Islet precursor cell (in vitro differentiated cells): ENCODE measurements around the gene LYPD1.

Experiments
- DNase-seq: peaks from one replicate; pipeline ENCODE4 v3.0.0-alpha.2; 2018

The LYPD1 gene

DNA sequence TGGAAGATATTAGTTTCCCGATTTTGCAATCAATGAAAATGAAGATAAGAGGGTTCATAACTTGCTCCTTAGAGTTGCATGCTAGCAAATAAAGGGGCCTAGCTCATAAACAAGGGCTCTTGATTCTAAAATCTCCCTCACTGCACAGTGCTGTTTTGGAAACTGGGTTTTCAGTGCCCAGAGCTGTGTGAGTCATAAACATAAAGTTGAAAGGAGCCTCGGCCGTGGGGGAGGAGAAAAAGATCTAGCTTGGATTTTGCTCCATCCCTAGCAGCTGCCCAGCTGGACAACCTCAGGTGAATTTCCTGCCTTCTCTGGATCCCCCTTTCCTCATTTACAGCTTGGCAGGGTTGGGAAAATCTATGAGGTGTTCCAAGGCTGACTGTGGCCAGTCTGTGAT lies 42.5 kb downstream of the LYPD1 start:
- DNase-seq = no peak

DNA sequence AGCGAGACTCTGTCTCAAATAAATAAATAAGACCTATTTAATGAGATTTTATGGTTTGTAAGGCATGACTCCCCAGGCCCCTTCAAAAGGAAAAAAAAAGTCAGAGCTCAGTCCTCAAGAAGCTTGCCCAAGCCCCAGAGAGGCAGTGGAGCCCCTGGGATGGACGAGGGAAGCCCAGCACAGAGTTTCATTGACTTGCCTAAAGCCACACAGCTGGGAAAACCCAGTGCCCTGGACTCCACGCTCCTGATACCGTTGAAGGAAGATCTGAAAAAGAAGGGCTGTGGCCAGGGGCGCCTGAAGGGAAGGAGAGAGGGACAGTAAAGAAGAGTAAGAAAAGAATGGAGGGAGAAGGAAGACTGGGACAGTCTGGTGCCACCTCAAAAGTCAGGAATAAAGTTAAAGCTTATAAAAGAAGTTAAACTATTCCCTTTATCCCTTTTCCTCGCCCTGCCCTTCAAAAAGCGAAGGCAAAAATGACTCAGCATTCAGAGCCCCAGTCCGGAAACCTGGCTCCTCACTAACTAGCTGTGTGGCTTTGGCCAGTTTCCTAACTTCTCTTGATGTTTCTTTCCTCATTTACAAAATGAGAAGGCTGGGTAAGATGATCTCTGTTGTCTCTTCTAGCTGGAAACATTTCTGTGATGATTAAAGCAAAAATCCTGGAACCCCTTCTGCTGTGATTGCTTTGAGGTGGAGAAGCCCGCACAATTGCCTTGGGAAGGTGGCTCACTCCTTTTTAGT lies 46.7 kb downstream of the LYPD1 start:
- DNase-seq = peak; percentile 37

DNA sequence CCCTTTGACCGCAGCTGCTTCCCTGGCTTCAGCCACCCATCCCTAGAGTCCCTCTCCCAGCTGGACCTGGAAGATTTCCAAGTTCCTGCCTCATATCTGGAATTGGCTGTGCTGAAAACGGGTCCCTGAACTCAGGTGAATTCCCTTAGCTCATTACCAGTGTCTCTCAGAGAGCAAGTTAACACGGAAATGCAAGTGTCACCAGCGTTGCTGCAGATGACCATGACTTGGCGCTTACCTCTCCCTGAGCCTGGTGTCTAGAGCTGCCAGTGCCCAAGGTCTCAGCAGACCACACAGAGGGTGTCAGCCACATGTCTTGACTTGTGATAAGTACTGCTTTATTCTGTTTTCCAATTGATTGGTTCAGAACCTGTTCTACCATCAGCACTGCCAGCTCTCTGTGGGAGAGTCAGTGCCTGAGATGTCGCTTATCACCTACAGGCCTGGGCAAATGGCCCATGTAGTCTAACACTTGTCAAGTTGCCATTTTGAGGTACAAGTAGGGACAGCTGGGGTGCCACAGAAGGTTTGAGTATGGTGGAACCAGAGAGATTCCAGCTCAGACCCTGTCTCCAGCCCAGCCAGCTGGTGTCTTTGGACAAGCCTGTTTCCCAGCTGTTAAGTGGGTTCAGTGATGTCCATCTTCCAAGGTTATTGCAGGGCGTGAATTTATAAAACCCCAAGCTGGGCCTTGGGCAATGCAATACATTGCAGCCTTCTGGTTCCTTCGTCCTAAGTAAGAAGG lies 48.7 kb downstream of the LYPD1 start:
- DNase-seq = peak; percentile 7

DNA sequence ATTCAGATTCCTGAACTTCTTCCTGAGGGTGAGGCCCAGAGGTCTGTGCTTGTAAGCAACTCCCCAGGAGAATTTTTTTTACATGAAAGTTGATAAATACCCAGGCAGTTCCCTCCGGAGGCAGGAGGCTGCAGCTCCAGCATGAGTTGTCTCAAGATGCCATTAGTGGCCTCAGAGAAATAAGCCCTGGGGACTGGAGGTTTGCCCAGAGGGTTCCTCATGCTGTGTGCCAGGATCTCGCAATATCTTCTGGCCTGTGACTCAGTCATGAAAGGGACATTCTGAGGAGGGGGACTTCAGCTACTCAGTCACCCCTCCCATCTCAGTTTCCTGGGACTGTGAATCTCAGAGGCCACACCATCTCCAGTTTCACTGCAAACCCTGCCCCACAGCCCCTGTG lies 49.9 kb downstream of the LYPD1 start:
- peak; percentile 55 for DNase-seq

DNA sequence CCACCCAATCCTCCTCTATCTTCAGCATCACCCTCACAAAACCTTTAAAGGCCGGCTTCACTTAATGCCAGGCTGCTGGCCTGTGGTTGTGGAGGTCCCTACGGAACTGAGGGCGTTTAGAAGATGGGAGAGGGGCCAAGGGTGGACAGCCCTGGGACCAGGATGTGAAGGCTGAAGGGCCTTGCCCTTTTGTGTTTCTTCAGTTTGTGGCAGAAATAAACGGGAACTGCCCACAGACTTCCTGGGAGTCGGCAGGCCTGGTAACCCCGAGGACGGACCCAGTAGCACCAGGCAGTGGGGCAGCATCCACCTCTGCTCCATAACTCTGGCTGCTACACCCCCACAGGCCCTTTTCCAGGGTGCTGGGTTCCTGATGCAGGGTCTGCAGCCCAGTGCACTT lies 51.3 kb downstream of the LYPD1 start:
- peak; percentile 29 for DNase-seq

DNA sequence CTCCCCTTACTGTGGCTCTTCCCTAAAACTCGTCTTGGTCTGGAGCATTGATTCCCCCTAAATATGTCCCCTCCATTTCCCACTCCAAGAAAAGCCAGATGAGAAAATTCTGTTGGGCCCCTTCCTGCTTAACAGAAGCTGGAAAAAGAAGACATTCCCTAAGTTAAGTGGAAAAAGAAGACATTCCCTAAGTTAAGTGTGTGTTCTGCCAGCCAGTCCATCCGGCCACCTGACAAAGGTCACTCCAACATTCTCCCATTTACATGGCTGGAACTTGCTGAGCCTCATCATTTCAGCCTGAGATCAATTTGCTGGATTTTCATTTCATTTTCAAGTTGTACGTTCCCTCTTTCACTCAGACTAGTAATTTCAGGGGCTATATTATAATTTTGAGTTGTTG lies 52.0 kb downstream of the LYPD1 start:
- peak; percentile 37 for DNase-seq

DNA sequence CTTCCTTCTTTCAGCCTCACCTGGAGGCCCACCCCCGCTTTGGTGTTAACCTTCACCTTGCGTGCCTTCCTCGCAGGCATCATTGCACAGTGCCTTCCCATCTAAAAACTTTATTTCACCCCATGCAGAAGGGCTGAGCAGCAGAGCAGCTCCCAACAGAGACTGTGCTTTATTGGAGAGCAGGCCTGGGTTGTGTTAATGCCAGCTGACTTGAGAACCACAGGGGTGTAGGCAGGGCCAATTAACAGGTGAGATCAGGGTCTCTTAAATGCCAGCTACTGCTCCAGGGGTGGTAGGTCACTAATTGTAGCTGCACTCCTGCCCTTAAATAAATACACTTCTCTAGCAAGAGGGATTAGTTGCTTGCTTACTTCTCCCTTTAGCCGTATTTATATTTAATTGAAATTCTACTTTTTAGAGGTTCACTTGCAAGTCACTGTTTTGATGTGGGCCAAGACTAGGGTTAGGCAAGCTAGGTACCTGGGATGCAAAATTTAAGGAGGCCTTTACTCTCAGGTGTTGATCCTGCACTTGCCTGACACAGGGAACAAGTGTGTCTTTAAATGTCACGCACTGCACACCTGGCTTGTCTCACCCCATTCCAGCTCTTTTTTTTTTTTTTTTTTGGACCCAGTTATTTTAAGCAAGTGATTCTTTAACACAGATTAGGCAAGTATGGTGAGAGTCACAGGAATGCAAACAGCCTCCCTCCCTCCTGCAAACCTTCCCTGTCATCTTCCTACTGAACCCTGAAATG lies 54.5 kb downstream of the LYPD1 start:
- DNase-seq = peak; percentile 12

DNA sequence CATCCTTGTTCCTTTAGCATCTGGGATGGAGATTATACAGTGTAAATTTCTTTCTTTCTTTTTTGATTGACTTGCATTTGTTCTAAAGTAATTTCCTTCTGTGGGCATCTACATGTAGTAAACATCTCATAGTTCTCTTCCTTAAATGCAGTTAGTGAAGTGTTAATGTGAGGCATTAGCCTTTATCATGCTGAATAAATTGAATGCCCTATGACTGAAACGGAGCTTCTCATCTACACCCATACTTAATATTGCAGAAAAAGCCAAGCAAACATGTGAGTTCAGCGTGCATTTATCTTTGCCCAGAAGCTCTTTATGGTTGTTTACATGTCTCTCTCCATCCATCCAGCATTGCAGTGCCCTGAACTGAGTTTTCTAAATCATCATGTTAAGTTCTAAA lies 58.3 kb downstream of the LYPD1 start:
- DNase-seq = no peak

DNA sequence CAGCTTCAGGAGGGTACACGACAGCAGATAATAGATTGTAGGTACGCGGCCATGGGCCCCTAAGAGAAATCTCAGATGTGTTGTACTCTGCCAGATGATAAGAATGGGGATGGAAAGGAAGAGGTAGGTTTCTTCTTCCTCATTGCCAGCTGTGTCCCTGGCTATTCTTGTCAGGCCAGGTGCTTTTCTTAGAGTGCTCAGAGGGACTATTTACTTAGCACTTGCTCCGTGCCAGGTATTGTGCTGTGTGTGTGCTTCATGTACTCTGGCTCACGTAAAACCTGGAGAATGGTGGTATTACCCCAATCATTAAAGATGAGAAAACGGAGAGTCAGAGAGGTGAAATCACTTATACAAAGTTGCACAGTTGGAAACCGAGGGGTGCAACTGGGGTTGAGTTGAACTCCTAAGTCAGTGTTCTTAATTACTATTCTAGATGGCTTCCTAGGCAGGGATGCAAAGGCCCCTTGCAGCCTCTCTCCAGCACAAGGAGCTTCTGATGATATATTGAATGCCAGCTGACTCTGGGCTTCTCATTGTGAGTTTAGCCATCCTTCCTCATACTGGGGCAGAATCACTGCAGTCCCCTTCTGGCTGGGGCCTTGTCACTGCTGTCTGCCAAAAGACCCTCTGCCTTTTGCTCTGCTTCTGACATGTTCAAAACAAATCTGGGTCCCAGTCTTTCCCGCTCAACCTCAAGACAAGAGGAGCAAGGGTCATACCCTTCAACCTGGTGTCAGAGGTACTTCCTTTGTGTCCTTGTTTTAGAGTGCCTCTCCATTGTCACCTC lies 60.7 kb downstream of the LYPD1 start:
- peak; percentile 22 for DNase-seq

DNA sequence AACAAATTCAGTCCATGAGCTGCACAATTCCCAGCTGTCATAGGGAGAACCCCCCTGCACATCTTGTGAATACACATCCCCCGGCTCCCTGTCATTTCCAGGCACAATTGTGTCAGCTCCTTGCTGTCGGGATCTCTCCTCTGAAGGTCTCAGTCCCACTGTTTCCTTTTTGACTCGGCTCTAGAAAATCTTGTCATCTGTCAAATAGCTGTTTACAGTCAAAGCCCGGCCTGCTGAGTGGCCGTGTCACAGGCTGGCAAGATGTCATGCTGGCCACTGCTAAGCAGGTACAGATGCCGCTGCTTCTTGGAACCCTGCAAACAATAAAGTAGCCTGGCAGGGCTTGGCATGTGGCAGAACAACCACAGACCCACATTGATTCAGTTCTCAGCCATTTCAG lies 61.7 kb downstream of the LYPD1 start:
- peak; percentile 38 for DNase-seq

DNA sequence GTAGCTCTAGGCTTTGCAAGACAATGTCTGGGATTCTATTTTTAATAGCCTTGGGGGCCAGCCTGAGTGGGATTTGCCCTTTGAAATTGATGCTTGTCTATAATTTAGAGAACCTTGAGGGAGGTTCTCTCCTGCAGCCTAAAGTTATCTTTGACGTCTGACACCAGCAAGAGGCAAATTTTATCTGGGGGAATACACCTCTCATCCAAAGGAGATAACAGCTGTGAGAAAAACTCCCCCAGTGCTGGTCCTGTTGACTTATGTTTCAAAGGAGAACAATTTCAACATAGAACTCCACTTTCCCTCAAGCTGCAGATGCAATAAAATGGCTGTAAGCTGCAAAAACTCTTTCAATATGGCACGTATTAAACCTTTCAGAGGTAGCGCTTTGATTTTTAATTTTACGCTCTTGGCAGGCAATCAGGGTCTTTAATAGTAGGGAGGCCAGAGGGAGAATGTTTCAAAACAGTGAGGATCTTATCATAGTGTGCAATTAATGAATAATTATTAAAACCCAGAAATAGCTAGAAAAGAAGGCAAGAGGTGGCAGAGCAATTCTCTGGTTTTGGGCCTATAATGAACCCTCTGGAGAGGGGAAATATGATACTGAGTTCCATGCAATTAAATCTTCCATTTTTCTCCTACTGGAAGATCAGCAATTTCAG lies 62.4 kb downstream of the LYPD1 start:
- DNase-seq = peak; percentile 6

DNA sequence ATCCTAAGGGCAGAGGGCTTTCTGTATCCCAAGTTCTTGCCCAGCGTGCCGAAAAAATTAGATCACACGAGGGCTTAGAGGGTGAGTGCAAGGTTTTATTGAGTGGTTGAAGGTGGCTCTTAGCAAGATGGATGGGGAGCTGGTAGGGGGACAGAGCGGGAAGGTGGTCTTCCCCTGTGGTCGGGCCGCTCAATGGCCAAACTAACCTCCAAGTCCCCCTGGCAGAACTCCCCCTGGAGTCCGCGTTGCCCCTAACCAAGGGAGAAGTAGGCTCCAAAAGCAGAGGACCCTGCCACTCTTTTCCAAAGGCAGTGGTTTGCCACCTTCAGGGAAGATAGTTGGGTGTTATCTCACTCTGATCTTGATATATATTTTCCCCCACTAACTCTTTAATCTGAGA lies 63.4 kb downstream of the LYPD1 start:
- DNase-seq = peak; percentile 41

DNA sequence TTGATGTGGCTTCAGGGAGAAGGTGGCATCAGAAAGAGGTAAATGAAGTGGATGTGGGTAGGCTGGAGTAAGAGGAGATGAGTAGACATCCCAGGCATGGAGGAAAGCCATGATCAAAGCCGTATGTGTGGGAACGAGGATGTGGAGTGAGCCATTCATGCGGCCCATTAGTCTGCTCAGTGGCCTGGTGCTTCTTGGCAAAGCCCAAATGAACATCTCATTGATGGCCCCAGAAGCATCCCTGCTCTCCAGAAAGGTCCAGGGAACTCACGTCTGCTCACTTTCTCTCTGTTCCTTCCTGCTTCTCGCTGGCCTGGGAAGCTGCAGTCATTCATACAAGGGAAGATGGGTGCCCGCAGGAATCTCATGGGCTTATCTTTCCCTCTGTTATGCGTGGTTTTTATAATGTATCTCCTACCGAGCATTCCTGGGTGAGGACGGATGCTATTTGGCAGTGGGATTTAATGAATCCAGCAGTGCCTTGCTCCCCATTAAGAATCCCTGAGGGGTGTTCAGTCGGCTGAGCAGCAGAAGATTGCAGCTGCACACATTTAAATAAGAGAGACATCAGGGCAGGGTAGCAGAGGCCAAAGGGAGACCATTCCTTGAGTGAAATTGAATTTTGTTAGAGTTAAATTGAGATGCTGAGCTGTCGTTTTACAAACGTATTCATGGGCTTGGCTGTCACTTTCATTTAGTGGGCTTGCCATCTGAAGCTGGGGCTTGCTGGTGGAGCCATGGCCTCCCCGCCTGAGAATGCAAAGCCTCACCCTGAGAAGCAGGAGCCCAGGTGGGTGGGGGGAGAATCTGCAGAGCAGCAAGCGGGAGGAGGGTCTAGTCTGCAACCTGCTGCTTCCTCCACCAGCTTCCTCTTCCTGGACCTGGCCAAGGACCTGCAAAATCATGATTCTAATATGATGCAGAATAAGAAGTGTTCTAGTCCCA lies 64.5 kb downstream of the LYPD1 start:
- DNase-seq = peak; percentile 29

DNA sequence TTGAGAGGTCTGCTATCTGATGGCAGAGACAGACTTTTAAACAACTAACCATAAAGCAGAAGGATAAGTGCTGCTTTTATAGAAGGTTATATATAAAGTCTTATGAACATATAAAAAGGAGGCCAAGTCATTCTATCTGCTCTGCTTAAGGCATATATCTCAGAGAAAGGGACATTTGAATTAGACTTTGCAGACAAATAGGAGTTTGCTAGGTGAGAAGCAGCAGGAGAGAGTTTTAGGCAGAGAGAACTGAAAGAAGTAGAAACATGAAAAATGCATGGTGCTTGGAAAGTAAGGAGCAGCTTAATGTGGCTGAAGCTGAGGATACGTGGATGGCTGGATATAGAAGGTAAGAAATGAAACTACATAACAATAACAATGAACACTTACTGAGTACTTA lies 65.4 kb downstream of the LYPD1 start:
- DNase-seq = peak; percentile 9

DNA sequence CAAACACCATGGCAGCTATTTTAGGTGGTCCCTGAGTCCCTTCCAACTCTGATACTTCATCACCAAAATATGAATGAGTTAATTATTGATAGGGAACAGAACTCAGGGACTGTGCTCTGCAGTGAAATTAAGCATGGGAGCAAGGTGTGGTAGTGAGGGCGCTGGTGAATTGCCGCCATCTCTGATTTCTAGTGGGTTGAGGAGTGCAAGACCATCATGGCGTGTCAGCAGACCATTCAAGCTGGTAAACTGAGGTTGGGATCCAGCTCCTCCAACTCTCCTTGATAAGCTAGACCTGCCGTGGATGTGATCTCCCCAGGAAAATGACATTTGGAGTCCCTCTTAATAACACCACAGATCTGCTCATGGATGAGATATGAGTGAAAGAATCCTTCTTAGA lies 70.4 kb downstream of the LYPD1 start:
- no peak for DNase-seq

DNA sequence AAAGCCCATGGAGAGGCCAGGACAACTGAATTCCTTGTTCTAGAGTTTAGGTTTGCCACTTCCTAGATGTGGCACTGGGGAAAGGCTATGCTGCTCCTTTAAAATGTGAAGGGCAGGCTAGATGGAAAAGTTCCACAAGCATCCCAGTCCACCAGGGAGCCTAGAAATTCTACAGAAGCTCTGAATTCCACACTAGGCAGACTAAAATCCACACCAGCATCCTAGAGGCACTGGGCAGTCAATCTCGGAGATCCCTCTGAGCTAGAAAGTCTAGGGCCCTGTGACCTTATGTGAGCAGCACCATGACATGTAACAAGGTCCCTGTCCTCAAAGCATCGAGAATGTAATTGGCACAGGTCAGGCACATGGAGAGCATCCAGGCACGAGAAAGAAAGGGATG lies 71.5 kb downstream of the LYPD1 start:
- DNase-seq = no peak

DNA sequence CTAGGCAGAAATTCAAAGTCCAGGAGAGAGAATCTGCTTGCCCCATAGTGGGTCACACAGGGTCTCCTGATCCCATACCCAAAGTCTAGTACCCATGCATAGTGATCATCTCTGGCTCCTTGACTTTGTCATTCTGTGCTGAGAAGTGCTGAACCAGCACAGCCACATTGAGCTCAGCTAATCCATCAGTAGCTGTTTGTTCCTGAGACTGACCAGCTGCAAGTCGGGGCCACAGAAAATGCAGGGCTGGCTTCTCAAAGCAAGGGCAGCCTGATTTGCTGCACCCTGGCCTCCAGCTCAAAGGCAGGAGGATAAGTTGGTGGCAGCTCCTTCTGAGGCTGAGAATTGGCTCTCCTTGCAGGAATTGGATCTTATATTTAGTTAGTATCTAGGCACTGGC lies 72.2 kb downstream of the LYPD1 start:
- no peak for DNase-seq

DNA sequence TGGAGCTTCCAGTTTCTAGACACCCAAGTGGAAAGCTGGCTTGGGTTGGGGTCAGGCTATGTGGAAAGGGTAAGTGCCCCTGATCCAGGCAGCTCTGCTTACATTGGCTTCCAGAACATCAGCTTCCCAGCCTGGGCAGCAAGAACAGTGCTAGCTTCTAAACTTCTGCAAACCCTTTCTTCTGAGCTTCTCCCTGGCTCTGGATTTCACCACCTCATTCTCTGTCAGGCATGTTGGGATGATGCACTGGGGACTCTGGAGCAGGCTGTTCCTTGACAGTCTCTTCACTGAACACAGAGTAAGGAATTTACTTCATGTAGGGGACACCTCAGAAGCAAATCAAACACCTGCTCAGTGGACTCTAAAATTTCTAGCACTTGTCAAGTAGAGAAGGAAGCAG lies 72.8 kb downstream of the LYPD1 start:
- DNase-seq = no peak

DNA sequence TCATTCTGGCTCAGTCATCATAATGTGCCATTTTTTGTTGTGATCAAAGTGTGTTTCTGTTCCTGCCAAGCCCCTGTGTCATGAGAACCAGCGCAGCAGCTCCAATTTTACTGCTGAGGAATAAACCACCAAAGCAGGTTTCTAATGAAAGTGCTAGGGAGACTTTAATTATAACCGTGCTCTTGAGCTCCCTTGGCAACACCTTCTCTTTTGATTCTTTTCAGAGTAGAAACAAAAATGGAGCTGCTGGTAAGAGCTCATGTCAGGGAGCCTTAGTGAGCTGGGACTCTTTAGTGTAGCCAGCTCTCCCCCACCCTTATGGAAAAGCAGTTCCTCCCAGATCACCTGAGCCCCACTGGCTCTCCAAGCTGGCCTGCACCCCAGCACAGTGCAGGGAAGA lies 74.3 kb downstream of the LYPD1 start:
- no peak for DNase-seq

DNA sequence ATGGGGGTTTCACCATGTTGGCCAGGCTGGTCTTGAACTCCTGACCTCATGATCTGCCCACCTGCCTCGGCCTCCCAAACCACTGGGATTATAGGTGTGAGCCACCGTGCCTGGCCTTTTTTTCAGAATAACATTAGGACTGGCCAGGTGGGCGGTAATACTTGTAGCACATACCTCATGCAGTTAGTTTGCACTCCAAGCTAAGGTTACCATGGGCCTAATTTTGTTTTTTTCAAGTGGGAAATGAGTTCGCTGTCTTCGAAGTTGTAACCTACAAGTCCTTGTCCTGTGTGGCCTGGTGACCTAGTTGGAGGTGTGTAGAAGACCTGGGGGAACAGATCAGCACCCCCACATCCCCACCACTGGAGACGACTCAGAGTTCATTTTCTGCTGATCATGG lies 74.8 kb downstream of the LYPD1 start:
- no peak for DNase-seq
